Activated CD4-positive, alpha-beta memory T cell treated with anti-CD3 and anti-CD28 coated beads, Interleukin-2, amount 10 ng/mL, durations not matched to agents 7 days and 5 days (primary cell): ENCODE results near the gene ALG12. TPM values are rescaled to one million over a fixed set of nuclear protein-coding genes. Genes with fewer than 3 reads are reported as not detected.

Source experiments
- CTCF ChIA-PET: fragments of 350-600 bp; sonication (Branson Sonifier 250); formaldehyde crosslinking; loops from one replicate; lab custom pipeline; 2021; ENCODE audit warnings: antibody characterized with exemption, inconsistent platforms; lab: Charles Lee
- POLR2A ChIA-PET: fragments of 350-600 bp; sonication (Branson Sonifier 250); formaldehyde crosslinking; loops from one replicate; lab custom pipeline; 2021; ENCODE audit warnings: antibody characterized with exemption; lab: Charles Lee
- DNase-seq: peaks from one replicate; pipeline ENCODE4 v3.0.0-alpha.2; 2020
- H3K27ac Mint-ChIP-seq: one replicate; pipeline ENCODE4 v1.8.0; 2021; ENCODE audit warnings: mild to moderate bottlenecking, mixed read lengths
- H3K27me3 Mint-ChIP-seq: one replicate; pipeline ENCODE4 v1.8.0; 2021; ENCODE audit warnings: mixed read lengths
- H3K36me3 Mint-ChIP-seq: one replicate; pipeline ENCODE4 v1.8.0; 2021; ENCODE audit warnings: low read depth, mixed read lengths
- H3K4me1 Mint-ChIP-seq: one replicate; pipeline ENCODE4 v1.8.0; 2021; ENCODE audit warnings: mixed read lengths
- H3K4me3 Mint-ChIP-seq: one replicate; pipeline ENCODE4 v1.8.0; 2021; ENCODE audit warnings: mild to moderate bottlenecking, mixed read lengths
- H3K9me3 Mint-ChIP-seq: one replicate; pipeline ENCODE4 v1.8.0; 2021; ENCODE audit warnings: mixed read lengths
- total RNA-seq, 2 experiments: library from RNA; stranded (reverse); gene quantifications; one replicate each; pipeline ENCODE4 v1.2.3, GENCODE V29; 2021

Gene ALG12
- total RNA-seq, 2 experiments from 2014 or later: 14.7 to 20.6 TPM

- CTCF ChIA-PET: no interaction called here
- no peaks in the 10 kb centered on the region for H3K27me3 Mint-ChIP-seq
- DNase-seq: no peak
- no peak overlapping the region for H3K4me3 Mint-ChIP-seq
- H3K36me3 Mint-ChIP-seq: peaks cover 64% of the 10 kb centered on the region
- POLR2A ChIA-PET: no interaction called here
- H3K27ac Mint-ChIP-seq: peak overlapping the region; percentile 42
- H3K9me3 Mint-ChIP-seq: no peaks in the 10 kb centered on the region
- H3K4me1 Mint-ChIP-seq: peaks cover 36% of the 10 kb centered on the region
These were observed 35.5 kb downstream of the ALG12 start for GRCh38 chr22:49882519-49883293.

- H3K4me1 Mint-ChIP-seq: peaks cover 36% of the 10 kb centered on the region
- POLR2A ChIA-PET: interaction anchor here (1.0 to 2.5 kb wide), 3 partner anchors 27 to 67 kb away, joined by 4 to 10 read pairs (median 5); partner anchors contain the start of gene ZBED4
- no peaks in the 10 kb centered on the region for H3K27me3 Mint-ChIP-seq
- H3K4me3 Mint-ChIP-seq: peak overlapping the region; percentile 15
- no peaks in the 10 kb centered on the region for H3K9me3 Mint-ChIP-seq
- H3K27ac Mint-ChIP-seq: no peak overlapping the region
- H3K36me3 Mint-ChIP-seq: peaks cover 60% of the 10 kb centered on the region
- CTCF ChIA-PET: no interaction called here
- no peak for DNase-seq
These were observed 36.4 kb downstream of the ALG12 start for GRCh38 chr22:49881856-49882255.

DNA sequence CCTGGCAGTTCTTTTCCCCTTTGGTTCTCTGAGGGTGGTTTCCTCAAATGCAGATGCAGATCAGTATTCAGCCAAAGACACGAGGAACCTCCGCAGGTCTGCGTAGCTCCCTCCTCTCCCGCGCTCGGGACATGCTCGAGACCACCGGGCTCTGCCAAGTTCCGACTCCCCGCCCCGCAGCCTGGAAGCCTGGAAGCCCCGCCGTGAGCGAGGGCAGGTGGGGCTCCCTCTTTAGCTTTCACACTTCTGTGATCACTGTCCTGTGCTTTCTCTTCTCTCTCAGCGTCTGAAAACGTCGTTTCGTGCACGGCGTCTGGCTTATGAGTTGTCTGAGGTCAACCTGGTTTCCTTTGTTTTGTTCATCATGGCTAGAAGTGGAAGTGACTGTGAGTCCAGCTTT lies 38.0 kb downstream of the ALG12 start:
- Mint-ChIP-seq H3K36me3 (peaks cover 56% of the 10 kb centered on the region), H3K27ac (peak overlapping the region; percentile 67), H3K4me3 (peak overlapping the region; percentile 33), H3K27me3 (no peaks in the 10 kb centered on the region), H3K4me1 (peaks cover 36% of the 10 kb centered on the region), H3K9me3 (no peaks in the 10 kb centered on the region)
- ChIA-PET POLR2A (interaction anchor here (1.3 to 2.5 kb wide), 7 partner anchors 10 to 65 kb away, joined by 4 to 10 read pairs (median 5); partner anchors contain the start of genes ALG12, CRELD2 and ZBED4), CTCF (no interaction called here)
- peak; percentile 42 for DNase-seq

DNA sequence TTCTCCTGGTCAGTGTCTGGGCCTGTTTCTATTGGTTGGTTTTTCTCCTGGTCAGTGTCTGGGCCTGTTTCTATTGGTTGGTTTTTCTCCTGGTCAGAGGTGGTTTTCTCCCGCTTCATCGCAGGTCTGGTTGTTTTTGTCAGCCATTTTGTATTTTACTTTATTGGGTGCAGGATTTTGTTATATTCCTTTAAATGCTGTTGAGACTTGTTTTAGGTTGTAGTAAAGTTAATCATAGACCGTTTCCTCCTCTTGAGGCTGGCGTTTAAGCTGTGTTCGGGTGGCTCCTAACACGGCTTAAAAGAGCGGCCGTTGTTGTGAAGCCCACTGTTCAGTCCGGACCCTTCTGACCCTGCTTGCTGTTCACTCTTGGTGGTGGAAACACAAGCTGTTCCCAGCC lies 38.4 kb downstream of the ALG12 start:
- Mint-ChIP-seq H3K27ac (peak overlapping the region; percentile 67), H3K36me3 (peaks cover 57% of the 10 kb centered on the region), H3K27me3 (no peaks in the 10 kb centered on the region), H3K4me1 (peaks cover 36% of the 10 kb centered on the region), H3K4me3 (peak overlapping the region; percentile 33), H3K9me3 (no peaks in the 10 kb centered on the region)
- CTCF ChIA-PET: no interaction called here
- DNase-seq: no peak
- POLR2A ChIA-PET: interaction anchor here (1.3 to 2.5 kb wide), 5 partner anchors 9 to 41 kb away, joined by 4 to 10 read pairs (median 6); partner anchors contain the start of gene ZBED4

- H3K4me1 Mint-ChIP-seq: peaks cover 36% of the 10 kb centered on the region
- POLR2A ChIA-PET: no interaction called here
- no peak for DNase-seq
- CTCF ChIA-PET: no interaction called here
- no peak overlapping the region for H3K4me3 Mint-ChIP-seq
- no peaks in the 10 kb centered on the region for H3K27me3 Mint-ChIP-seq
- H3K36me3 Mint-ChIP-seq: peaks cover 56% of the 10 kb centered on the region
- H3K27ac Mint-ChIP-seq: peak overlapping the region; percentile 26
- no peaks in the 10 kb centered on the region for H3K9me3 Mint-ChIP-seq
These were observed 40.0 kb downstream of the ALG12 start for GRCh38 chr22:49878206-49878605.

DNA sequence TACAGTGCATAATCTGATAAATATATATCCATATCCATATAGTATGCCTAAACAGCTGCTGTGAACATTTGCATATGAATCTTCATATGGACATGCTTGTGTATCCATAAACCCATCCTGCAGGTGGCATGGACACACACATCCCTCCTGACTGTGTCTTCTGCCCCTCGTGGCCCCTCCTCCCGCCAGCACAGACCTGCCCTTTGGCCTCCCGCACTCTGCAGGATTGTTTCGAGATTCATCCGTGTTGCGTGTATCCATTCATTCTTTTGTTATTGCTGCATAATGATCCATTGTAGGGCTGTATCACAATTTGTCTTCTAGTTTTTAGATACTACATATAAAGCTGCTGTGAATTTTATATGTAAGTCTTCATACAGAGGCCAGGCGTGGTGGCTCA lies 40.6 kb downstream of the ALG12 start:
- H3K4me3 Mint-ChIP-seq: no peak overlapping the region
- H3K27me3 Mint-ChIP-seq: no peaks in the 10 kb centered on the region
- peaks cover 53% of the 10 kb centered on the region for H3K36me3 Mint-ChIP-seq
- no peaks in the 10 kb centered on the region for H3K9me3 Mint-ChIP-seq
- no peak overlapping the region for H3K27ac Mint-ChIP-seq
- ChIA-PET CTCF (no interaction called here), POLR2A (no interaction called here)
- H3K4me1 Mint-ChIP-seq: peaks cover 36% of the 10 kb centered on the region
- DNase-seq: no peak

GRCh38 chr22:49873228-49873940 lies 44.9 kb downstream of the ALG12 start:
- peaks cover 60% of the 10 kb centered on the region for H3K36me3 Mint-ChIP-seq
- DNase-seq: no peak
- H3K4me1 Mint-ChIP-seq: peaks cover 35% of the 10 kb centered on the region
- CTCF ChIA-PET: interaction anchor here (1.1 kb wide), 1 partner anchor 106 kb away, joined by 3 read pairs; no protein-coding TSS in a partner anchor
- H3K27me3 Mint-ChIP-seq: no peaks in the 10 kb centered on the region
- H3K27ac Mint-ChIP-seq: no peak overlapping the region
- POLR2A ChIA-PET: no interaction called here
- peaks cover 16% of the 10 kb centered on the region for H3K9me3 Mint-ChIP-seq
- H3K4me3 Mint-ChIP-seq: no peak overlapping the region

DNA sequence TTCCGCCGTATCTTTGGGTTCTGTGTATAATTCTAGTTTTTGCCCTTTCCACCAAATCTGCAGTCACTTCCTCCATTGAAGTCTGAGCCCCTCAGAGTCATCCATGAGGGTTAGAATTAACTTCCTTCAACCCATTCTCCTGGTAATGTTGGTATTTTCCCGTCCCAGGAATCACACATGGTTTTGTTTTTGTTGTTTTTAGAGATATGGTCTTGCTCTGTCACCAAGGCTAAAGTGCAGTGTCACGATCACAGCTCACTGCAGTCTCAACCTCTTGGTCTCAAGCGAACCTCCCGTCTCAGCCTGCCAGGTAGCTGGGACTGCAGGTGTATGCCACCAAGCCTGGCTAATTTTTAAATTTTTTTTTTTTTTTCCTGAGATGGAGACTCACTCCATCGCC lies 45.9 kb downstream of the ALG12 start:
- Mint-ChIP-seq H3K27ac (no peak overlapping the region), H3K27me3 (no peaks in the 10 kb centered on the region), H3K4me1 (peaks cover 43% of the 10 kb centered on the region), H3K9me3 (peaks cover 16% of the 10 kb centered on the region), H3K36me3 (peaks cover 63% of the 10 kb centered on the region), H3K4me3 (no peak overlapping the region)
- DNase-seq: no peak
- ChIA-PET CTCF (no interaction called here), POLR2A (no interaction called here)

GRCh38 chr22:49871482-49871881 lies 46.8 kb downstream of the ALG12 start:
- H3K27me3 Mint-ChIP-seq: no peaks in the 10 kb centered on the region
- peaks cover 23% of the 10 kb centered on the region for H3K9me3 Mint-ChIP-seq
- no peak overlapping the region for H3K27ac Mint-ChIP-seq
- no peak overlapping the region for H3K4me3 Mint-ChIP-seq
- DNase-seq: no peak
- POLR2A ChIA-PET: interaction anchor here (1.3 to 2.5 kb wide), 3 partner anchors 9 to 33 kb away, joined by 5 to 10 read pairs (median 8); no protein-coding TSS in a partner anchor
- H3K4me1 Mint-ChIP-seq: peaks cover 52% of the 10 kb centered on the region
- CTCF ChIA-PET: interaction anchor here (1.7 kb wide), 1 partner anchor 104 kb away, joined by 4 read pairs; no protein-coding TSS in a partner anchor
- H3K36me3 Mint-ChIP-seq: peaks cover 66% of the 10 kb centered on the region

GRCh38 chr22:49869845-49870712 lies 48.2 kb downstream of the ALG12 start:
- peak overlapping the region; percentile 9 for H3K4me3 Mint-ChIP-seq
- CTCF ChIA-PET: interaction anchor here (1.7 kb wide), 2 partner anchors 23 to 103 kb away, joined by 4 read pairs; no protein-coding TSS in a partner anchor
- POLR2A ChIA-PET: interaction anchor here (0.8 to 2.5 kb wide), 4 partner anchors 11 to 102 kb away, joined by 3 to 10 read pairs (median 6); no protein-coding TSS in a partner anchor

GRCh38 chr22:49869086-49869830 lies 49.0 kb downstream of the ALG12 start:
- H3K27me3 Mint-ChIP-seq: no peaks in the 10 kb centered on the region
- H3K9me3 Mint-ChIP-seq: peaks cover 34% of the 10 kb centered on the region
- ChIA-PET POLR2A (interaction anchor here (2.5 to 3.2 kb wide), 2 partner anchors 11 to 14 kb away, joined by 10 to 18 read pairs; no protein-coding TSS in a partner anchor), CTCF (interaction anchor here (1.7 to 1.9 kb wide), 2 partner anchors 24 to 31 kb away, joined by 4 to 6 read pairs; no protein-coding TSS in a partner anchor)
- H3K4me1 Mint-ChIP-seq: peaks cover 62% of the 10 kb centered on the region
- H3K4me3 Mint-ChIP-seq: no peak overlapping the region
- H3K27ac Mint-ChIP-seq: peak overlapping the region; percentile 55
- no peak for DNase-seq
- peaks cover 65% of the 10 kb centered on the region for H3K36me3 Mint-ChIP-seq

More at GRCh38 chr22:49869845-49870712, 48.2 kb downstream of the ALG12 start:
- H3K27ac Mint-ChIP-seq: peak overlapping the region; percentile 17
- H3K4me1 Mint-ChIP-seq: peaks cover 61% of the 10 kb centered on the region
- H3K27me3 Mint-ChIP-seq: no peaks in the 10 kb centered on the region
- H3K36me3 Mint-ChIP-seq: peaks cover 67% of the 10 kb centered on the region
- peak; percentile 34 for DNase-seq
- peaks cover 34% of the 10 kb centered on the region for H3K9me3 Mint-ChIP-seq
